Astrocyte of the spinal cord (primary cell): ENCODE measurements around the gene TYRP1.

ENCODE experiments used
- DNase-seq: peaks from one replicate; pipeline ENCODE4 v3.0.0; 2011; ENCODE audit warnings: low read depth, low spot score
- H3K4me3 ChIP-seq: 2 replicates; pipeline ENCODE4 v1.5.1; 2011; ENCODE audit warnings: low read depth, mild to moderate bottlenecking, low read length, moderate library complexity
- in situ Hi-C: cut with HindIII; loops from 2 replicates; pipeline ENCODE4 v1.10.0; 2017; ENCODE audit warnings: low sequenced_read_pairs
- TF ChIP-seq, protein P1 (sequence below): IDR thresholded peaks from 2 replicates; pipeline ENCODE4 v1.5.1; 2012; ENCODE audit warnings: low read depth, mild to moderate bottlenecking, low read length, inconsistent platforms

The TYRP1 gene

GRCh38 chr9:12732971-12733370 is 39.8 kb downstream of the TYRP1 start:
- H3K4me3 ChIP-seq = no peak overlapping the region
- TF ChIP-seq, protein P1, sequence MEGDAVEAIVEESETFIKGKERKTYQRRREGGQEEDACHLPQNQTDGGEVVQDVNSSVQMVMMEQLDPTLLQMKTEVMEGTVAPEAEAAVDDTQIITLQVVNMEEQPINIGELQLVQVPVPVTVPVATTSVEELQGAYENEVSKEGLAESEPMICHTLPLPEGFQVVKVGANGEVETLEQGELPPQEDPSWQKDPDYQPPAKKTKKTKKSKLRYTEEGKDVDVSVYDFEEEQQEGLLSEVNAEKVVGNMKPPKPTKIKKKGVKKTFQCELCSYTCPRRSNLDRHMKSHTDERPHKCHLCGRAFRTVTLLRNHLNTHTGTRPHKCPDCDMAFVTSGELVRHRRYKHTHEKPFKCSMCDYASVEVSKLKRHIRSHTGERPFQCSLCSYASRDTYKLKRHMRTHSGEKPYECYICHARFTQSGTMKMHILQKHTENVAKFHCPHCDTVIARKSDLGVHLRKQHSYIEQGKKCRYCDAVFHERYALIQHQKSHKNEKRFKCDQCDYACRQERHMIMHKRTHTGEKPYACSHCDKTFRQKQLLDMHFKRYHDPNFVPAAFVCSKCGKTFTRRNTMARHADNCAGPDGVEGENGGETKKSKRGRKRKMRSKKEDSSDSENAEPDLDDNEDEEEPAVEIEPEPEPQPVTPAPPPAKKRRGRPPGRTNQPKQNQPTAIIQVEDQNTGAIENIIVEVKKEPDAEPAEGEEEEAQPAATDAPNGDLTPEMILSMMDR = no peak
- no peak for DNase-seq
- in situ Hi-C loops = no loop called here

- in situ Hi-C loops = no loop called here
- no peak for DNase-seq
- TF ChIP-seq, protein P1 = no peak
- no peak overlapping the region for H3K4me3 ChIP-seq
These were observed 42.5 kb downstream of the TYRP1 start for GRCh38 chr9:12735665-12736064.

GRCh38 chr9:12737871-12738270 is 44.7 kb downstream of the TYRP1 start:
- TF ChIP-seq, protein P1 = no peak
- in situ Hi-C loops = no loop called here
- DNase-seq = no peak
- H3K4me3 ChIP-seq = no peak overlapping the region

DNA sequence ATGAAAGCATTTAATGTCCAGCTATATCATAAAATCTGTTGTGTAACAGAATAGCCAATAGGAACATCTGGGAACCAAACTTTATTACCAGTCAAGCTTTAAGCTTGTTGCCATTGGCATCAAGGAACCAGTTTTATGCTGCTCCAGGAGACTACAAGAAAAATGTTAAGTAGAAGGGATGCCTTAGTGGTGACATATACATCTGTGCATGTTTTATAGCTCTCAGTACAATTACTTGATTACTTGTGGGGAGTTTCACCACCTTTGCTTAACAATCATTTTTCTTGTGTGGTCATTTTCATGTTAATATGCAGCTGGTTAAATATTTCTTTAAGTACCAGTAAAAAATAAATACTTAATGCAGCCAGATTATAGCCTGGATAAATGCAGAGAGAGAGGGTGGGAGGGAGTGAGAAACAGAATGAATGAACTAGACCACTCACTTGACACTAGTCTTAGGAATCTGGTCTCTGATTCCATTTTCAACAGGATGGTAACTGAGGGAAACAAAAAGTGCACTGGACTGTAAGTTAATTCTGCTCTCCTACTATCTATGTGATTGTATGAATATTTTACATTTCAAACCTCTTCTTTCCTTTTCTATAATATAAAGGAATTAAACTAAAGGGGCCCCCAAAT is 45.9 kb downstream of the TYRP1 start:
- DNase-seq = peak; percentile 38
- in situ Hi-C loops = no loop called here
- TF ChIP-seq, protein P1 = no peak
- no peak overlapping the region for H3K4me3 ChIP-seq

DNA sequence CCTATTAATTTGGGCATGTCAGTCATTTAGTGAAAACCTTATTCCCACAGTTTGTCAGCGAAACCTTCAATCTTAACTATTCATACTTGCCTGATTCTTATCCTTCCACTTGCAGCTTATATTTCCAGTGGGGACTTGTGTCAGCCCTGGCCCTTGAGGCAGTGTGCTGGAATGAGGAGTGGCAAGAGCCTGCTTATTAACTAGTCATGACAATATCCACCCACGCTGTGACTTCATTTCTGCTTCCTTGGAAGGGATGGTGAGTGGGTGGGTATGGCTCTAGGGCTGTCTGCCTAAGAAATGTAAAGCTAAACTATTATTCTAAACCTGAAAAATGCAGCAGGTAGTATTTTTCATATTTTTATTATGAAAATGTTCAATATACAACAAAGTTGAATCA is 47.7 kb downstream of the TYRP1 start:
- TF ChIP-seq, protein P1 = no peak
- in situ Hi-C loops = no loop called here
- DNase-seq = no peak
- no peak overlapping the region for H3K4me3 ChIP-seq

DNA sequence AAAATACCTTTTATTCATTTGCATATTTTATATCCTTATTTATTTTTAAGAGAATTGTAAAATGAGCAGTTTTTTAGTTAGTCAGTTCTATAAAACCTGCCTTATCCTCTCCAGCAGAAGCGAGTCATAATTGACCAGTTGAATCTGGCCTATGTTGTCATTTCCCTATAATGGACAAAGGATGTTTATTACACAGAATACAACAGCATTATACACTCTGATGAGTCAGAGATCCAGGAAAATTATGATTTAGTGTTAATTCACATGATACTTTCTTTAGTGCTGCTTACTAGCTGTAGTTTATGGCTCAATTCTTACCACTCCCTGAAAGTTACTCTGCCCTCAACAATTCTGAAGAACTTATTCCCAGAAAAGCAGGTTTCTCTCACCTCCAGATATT is 54.8 kb downstream of the TYRP1 start:
- DNase-seq = peak; percentile 19
- in situ Hi-C loops = no loop called here
- TF ChIP-seq, protein P1 = no peak
- H3K4me3 ChIP-seq = no peak overlapping the region
